Neuronal stem cell (in vitro differentiated cells): ENCODE results near the gene SAMD4A.

Experiments used
- DNase-seq: peaks from one replicate; pipeline ENCODE4 v3.0.0-alpha.2; 2013; ENCODE audit warnings: low spot score
- H2AFZ ChIP-seq: one replicate; pipeline ENCODE4 v1.6.1; 2013; ENCODE audit warnings: mild to moderate bottlenecking, low read length, inconsistent platforms
- H2AK5ac ChIP-seq: 2 replicates; pipeline ENCODE4 v1.6.1; 2013; ENCODE audit warnings: low read depth, mild to moderate bottlenecking, inconsistent platforms, low read length, moderate library complexity, mixed read lengths
- H2BK120ac ChIP-seq: 2 replicates; pipeline ENCODE4 v1.6.1; 2013; ENCODE audit warnings: low read depth, mild to moderate bottlenecking, inconsistent platforms, low read length, moderate library complexity, mixed read lengths
- H2BK12ac ChIP-seq: one replicate; pipeline ENCODE4 v1.6.1; 2013; ENCODE audit warnings: low read length, inconsistent platforms
- H2BK15ac ChIP-seq: 2 replicates; pipeline ENCODE4 v1.6.1; 2013; ENCODE audit warnings: mild to moderate bottlenecking, low read length, inconsistent platforms, mixed read lengths
- H2BK5ac ChIP-seq: one replicate; pipeline ENCODE4 v1.6.1; 2013; ENCODE audit warnings: inconsistent platforms, mild to moderate bottlenecking, low read length, moderate library complexity
- H3K14ac ChIP-seq: one replicate; pipeline ENCODE4 v1.6.1; 2013; ENCODE audit warnings: low read length, inconsistent platforms
- H3K18ac ChIP-seq: 2 replicates; pipeline ENCODE4 v1.6.1; 2013; ENCODE audit warnings: low read length, inconsistent platforms
- H3K23ac ChIP-seq: 2 replicates; pipeline ENCODE4 v1.6.1; 2013; ENCODE audit warnings: low read depth, mild to moderate bottlenecking, mixed read lengths, low read length, inconsistent platforms; ENCODE audit not compliant: poor library complexity
- H3K27ac ChIP-seq: replicated peaks from 3 replicates; pipeline ENCODE4 v1.5.1; 2013; ENCODE audit warnings: low read length, inconsistent platforms
- H3K27me3 ChIP-seq, 3 experiments: 2 replicates each; pipeline ENCODE4 v1.6.1; 2013; ENCODE audit warnings: low read length in 3 of 3, mild to moderate bottlenecking in 2 of 3, inconsistent platforms in 1 of 3, low read depth in 1 of 3, mixed read lengths in 1 of 3, moderate library complexity in 1 of 3; ENCODE audit not compliant: control insufficient read depth in 3 of 3, insufficient read depth in 3 of 3
- H3K36me3 ChIP-seq, 2 donors: replicated peaks in 1 of 2; 2 replicates each; pipeline ENCODE4 v1.6.1; 2013; ENCODE audit warnings: low read length in 2 of 2; ENCODE audit not compliant: control insufficient read depth in 2 of 2, insufficient read depth in 2 of 2
- H3K4ac ChIP-seq: 2 replicates; pipeline ENCODE4 v1.6.1; 2013; ENCODE audit warnings: inconsistent platforms, mild to moderate bottlenecking, low read length, moderate library complexity
- H3K4me1 ChIP-seq, 2 donors: 1 replicate in 1 of 2; 2 replicates in 1 of 2; pipeline ENCODE4 v1.6.1; 2013; ENCODE audit warnings: low read length in 2 of 2, low read depth in 1 of 2; ENCODE audit not compliant: control insufficient read depth in 2 of 2, insufficient read depth in 1 of 2
- H3K4me2 ChIP-seq: one replicate; pipeline ENCODE4 v1.6.1; 2013; ENCODE audit warnings: mild to moderate bottlenecking, low read length, inconsistent platforms; ENCODE audit not compliant: insufficient read depth, poor library complexity, severe bottlenecking
- H3K4me3 ChIP-seq, 2 donors: 2 replicates each; pipeline ENCODE4 v1.5.1; 2013; ENCODE audit warnings: low read length in 2 of 2, mild to moderate bottlenecking in 2 of 2, inconsistent platforms in 1 of 2, moderate library complexity in 1 of 2
- H3K79me1 ChIP-seq: one replicate; pipeline ENCODE4 v1.6.1; 2013; ENCODE audit warnings: low read depth, mild to moderate bottlenecking, inconsistent platforms, low read length, moderate library complexity
- H3K9ac ChIP-seq: one replicate; pipeline ENCODE4 v1.6.1; 2013; ENCODE audit warnings: mild to moderate bottlenecking, low read depth, low read length, inconsistent platforms; ENCODE audit not compliant: poor library complexity
- H3K9me3 ChIP-seq, 2 donors: replicated peaks in 1 of 2; 2 replicates each; pipeline versions ENCODE3 to v1.6.1; 2013; ENCODE audit warnings: low read length in 2 of 2, mild to moderate bottlenecking in 2 of 2, inconsistent platforms in 1 of 2, low read depth in 1 of 2, mixed read lengths in 1 of 2, moderate library complexity in 1 of 2; ENCODE audit not compliant: control insufficient read depth in 2 of 2, insufficient read depth in 1 of 2
- H4K8ac ChIP-seq: one replicate; pipeline ENCODE4 v1.6.1; 2013; ENCODE audit warnings: low read depth, mild to moderate bottlenecking, inconsistent platforms, low read length, moderate library complexity
- H4K91ac ChIP-seq: one replicate; pipeline ENCODE4 v1.6.1; 2013; ENCODE audit warnings: low read length, low read depth, mild to moderate bottlenecking, inconsistent platforms; ENCODE audit not compliant: poor library complexity
- WGBS, 2 donors: extraction: QIAGEN DNeasy Blood & Tissue Kit; methylation state at CpG; one replicate each; pipeline ENCODE4 v1.1.7; 2013; ENCODE audit warnings: missing lambda C conversion rate in 2 of 2, mixed read lengths in 1 of 2; ENCODE audit not compliant: insufficient read length in 2 of 2, insufficient replicate concordance in 1 of 2; ENCODE audit errors: extremely low coverage in 2 of 2; 5-methylcytosine and 5-hydroxymethylcytosine counted together

SAMD4A gene

GRCh38 chr14:54840798-54841197 is 273.9 kb downstream of the SAMD4A start:
- WGBS, 2 donors: no CpG with 5 or more reads among the region's 1 CpG
- no peak overlapping the region for H2AK5ac ChIP-seq
- no peak overlapping the region for H4K8ac ChIP-seq
- H2BK12ac ChIP-seq: no peak overlapping the region
- no peak overlapping the region for H4K91ac ChIP-seq
- no peak overlapping the region for H3K4me2 ChIP-seq
- H3K9me3 ChIP-seq: no peaks in the 10 kb centered on the region
- H3K14ac ChIP-seq: no peak overlapping the region
- no peaks in the 10 kb centered on the region for H3K79me1 ChIP-seq
- no peak overlapping the region for H2BK5ac ChIP-seq
- no peak for DNase-seq
- peaks cover 0 to 2% of the 10 kb centered on the region in 2 donors for H3K4me1 ChIP-seq
- no peak overlapping the region for H3K18ac ChIP-seq
- no peak overlapping the region for H3K4me3 ChIP-seq
- H2BK120ac ChIP-seq: no peak overlapping the region
- no peak overlapping the region for H3K27ac ChIP-seq
- H2BK15ac ChIP-seq: no peak overlapping the region
- no peaks in the 10 kb centered on the region for H3K36me3 ChIP-seq
- no peaks in the 10 kb centered on the region for H3K27me3 ChIP-seq
- no peak overlapping the region for H3K9ac ChIP-seq
- H3K23ac ChIP-seq: no peak overlapping the region
- H3K4ac ChIP-seq: no peak overlapping the region
- H2AFZ ChIP-seq: no peak overlapping the region
